ENCODE data around the gene RAB11FIP3.

RAB11FIP3 gene

GRCh38 chr16:430904-431303 is 5.5 kb downstream of the RAB11FIP3 start:
- Histone ChIP-seq H3K14ac (ENCODE audit: low read length in 2 of 2) (no peak overlapping the region), H3K4me3 (ENCODE audit: insufficient read depth in 1 of 2, low read depth in 1 of 2, low read length in 2 of 2) (no peak overlapping the region), H3K18ac (ENCODE audit: low read depth in 1 of 2, low read length in 2 of 2) (no peak overlapping the region)

GRCh38 chr16:440627-441026 is 15.2 kb downstream of the RAB11FIP3 start:
- Histone ChIP-seq H3K23ac (ENCODE audit: low read length in 2 of 2) (no peak overlapping the region), H4K91ac (ENCODE audit: low read length) (no peak overlapping the region), H3K4me2 (ENCODE audit: low read length, poor library complexity, severe bottlenecking) (no peak overlapping the region), H4K8ac (ENCODE audit: low read length) (no peak overlapping the region), H3K14ac (ENCODE audit: low read length in 2 of 2) (no peak overlapping the region), H3K4me3 (ENCODE audit: insufficient read depth in 1 of 2, low read depth in 1 of 2, low read length in 2 of 2) (no peak overlapping the region), H3K9me3 (ENCODE audit: control insufficient read depth, low read length) (no peaks in the 10 kb centered on the region), H2BK5ac (ENCODE audit: low read depth, low read length, poor library complexity, severe bottlenecking) (no peak overlapping the region), H2AFZ (ENCODE audit: low read depth, low read length) (no peak overlapping the region), H3K36me3 (ENCODE audit: control insufficient read depth in 1 of 2, insufficient read depth in 2 of 2, low read depth in 1 of 2, low read length in 2 of 2) (peaks cover 4 to 5% of the 10 kb centered on the region in 2 experiments), H2BK15ac (ENCODE audit: low read depth, poor library complexity, severe bottlenecking) (no peak overlapping the region), H2BK12ac (ENCODE audit: low read length in 2 of 2) (no peak overlapping the region), H2AK5ac (ENCODE audit: low read length, severe bottlenecking) (no peak overlapping the region), H3K27ac (ENCODE audit: low read length, poor library complexity, severe bottlenecking) (no peak overlapping the region), H2BK120ac (ENCODE audit: low read depth, low read length) (no peak overlapping the region), H3K9ac (ENCODE audit: low read length) (no peak overlapping the region), H3K18ac (ENCODE audit: low read depth in 1 of 2, low read length in 2 of 2) (no peak overlapping the region), H3K27me3 (ENCODE audit: control insufficient read depth in 1 of 2, insufficient read depth in 1 of 2, low read length in 2 of 2) (no peaks in the 10 kb centered on the region), H3K4ac (ENCODE audit: low read depth in 1 of 2, low read length in 2 of 2) (no peak overlapping the region), H3K79me1 (replicated peaks; ENCODE audit: low read length, poor library complexity, severe bottlenecking) (peaks cover 48% of the 10 kb centered on the region), H3K4me1 (ENCODE audit: control insufficient read depth, insufficient read depth, low read depth, low read length) (peaks cover 4% of the 10 kb centered on the region)
- no peak for DNase-seq
- 96% methylated on average over 6 of the region's 6 CpGs for WGBS

More at GRCh38 chr16:430904-431303, 5.5 kb downstream of the RAB11FIP3 start:
- Histone ChIP-seq H2AK5ac (ENCODE audit: low read length, severe bottlenecking) (no peak overlapping the region), H2BK12ac (ENCODE audit: low read length in 2 of 2) (no peak overlapping the region), H3K9ac (ENCODE audit: low read length) (no peak overlapping the region), H3K79me1 (replicated peaks; ENCODE audit: low read length, poor library complexity, severe bottlenecking) (peaks cover 34% of the 10 kb centered on the region), H4K91ac (ENCODE audit: low read length) (no peak overlapping the region), H3K4me2 (ENCODE audit: low read length, poor library complexity, severe bottlenecking) (no peak overlapping the region), H3K27ac (ENCODE audit: low read length, poor library complexity, severe bottlenecking) (no peak overlapping the region), H2AFZ (ENCODE audit: low read depth, low read length) (no peak overlapping the region), H2BK5ac (ENCODE audit: low read depth, low read length, poor library complexity, severe bottlenecking) (no peak overlapping the region), H3K27me3 (ENCODE audit: control insufficient read depth in 1 of 2, insufficient read depth in 1 of 2, low read length in 2 of 2) (no peaks in the 10 kb centered on the region), H3K4me1 (ENCODE audit: control insufficient read depth, insufficient read depth, low read depth, low read length) (peaks cover 16% of the 10 kb centered on the region), H3K23ac (ENCODE audit: low read length in 2 of 2) (no peak overlapping the region), H3K9me3 (ENCODE audit: control insufficient read depth, low read length) (no peaks in the 10 kb centered on the region), H3K4ac (ENCODE audit: low read depth in 1 of 2, low read length in 2 of 2) (no peak overlapping the region), H2BK15ac (ENCODE audit: low read depth, poor library complexity, severe bottlenecking) (no peak overlapping the region), H4K8ac (ENCODE audit: low read length) (no peak overlapping the region), H2BK120ac (ENCODE audit: low read depth, low read length) (no peak overlapping the region), H3K36me3 (ENCODE audit: control insufficient read depth in 1 of 2, insufficient read depth in 2 of 2, low read depth in 1 of 2, low read length in 2 of 2) (peaks cover 3 to 9% of the 10 kb centered on the region in 2 experiments)
- DNase-seq: no peak
- 99% methylated on average over 7 of the region's 7 CpGs for WGBS

DNA sequence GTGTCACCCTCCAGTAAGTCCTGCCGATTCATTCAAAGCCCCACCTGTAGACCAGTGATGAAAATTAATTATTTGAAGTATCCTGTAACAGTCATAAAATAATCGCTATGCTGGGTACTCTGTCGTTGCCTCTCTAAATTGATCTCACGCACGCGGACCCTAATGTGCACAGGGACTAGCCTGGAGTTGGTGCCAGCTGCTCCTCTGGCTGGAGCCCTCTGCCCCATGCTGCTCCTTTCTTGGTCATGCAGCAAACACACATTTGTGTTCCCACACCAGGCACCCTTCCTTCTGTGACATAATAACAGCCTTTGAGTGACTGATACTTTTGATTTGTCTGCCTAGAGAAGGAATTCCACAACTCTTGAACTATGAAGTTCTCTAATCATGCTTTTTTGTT is 16.0 kb downstream of the RAB11FIP3 start:
- no peak overlapping the region for H2AK5ac ChIP-seq (ENCODE audit: low read length, severe bottlenecking)
- no peak overlapping the region for H4K91ac ChIP-seq (ENCODE audit: low read length)
- no peak overlapping the region for H3K14ac ChIP-seq (ENCODE audit: low read length in 2 of 2)
- H4K8ac ChIP-seq (ENCODE audit: low read length): no peak overlapping the region
- DNase-seq: no peak
- over 99% methylated on average over 5 of the region's 6 CpGs for WGBS
- peaks cover 4% of the 10 kb centered on the region for H3K4me1 ChIP-seq (ENCODE audit: control insufficient read depth, insufficient read depth, low read depth, low read length)
- no peak overlapping the region for H3K4me2 ChIP-seq (ENCODE audit: low read length, poor library complexity, severe bottlenecking)
- H2BK12ac ChIP-seq (ENCODE audit: low read length in 2 of 2): no peak overlapping the region
- H3K9me3 ChIP-seq (ENCODE audit: control insufficient read depth, low read length): no peaks in the 10 kb centered on the region
- H3K4ac ChIP-seq (ENCODE audit: low read depth in 1 of 2, low read length in 2 of 2): no peak overlapping the region
- no peak overlapping the region for H3K4me3 ChIP-seq (ENCODE audit: insufficient read depth in 1 of 2, low read depth in 1 of 2, low read length in 2 of 2)
- no peak overlapping the region for H3K18ac ChIP-seq (ENCODE audit: low read depth in 1 of 2, low read length in 2 of 2)
- H3K36me3 ChIP-seq (ENCODE audit: control insufficient read depth in 1 of 2, insufficient read depth in 2 of 2, low read depth in 1 of 2, low read length in 2 of 2): peaks cover 4% of the 10 kb centered on the region in 2 experiments
- H2BK120ac ChIP-seq (ENCODE audit: low read depth, low read length): no peak overlapping the region
- H2BK15ac ChIP-seq (ENCODE audit: low read depth, poor library complexity, severe bottlenecking): no peak overlapping the region
- no peak overlapping the region for H2AFZ ChIP-seq (ENCODE audit: low read depth, low read length)
- no peaks in the 10 kb centered on the region for H3K27me3 ChIP-seq (ENCODE audit: control insufficient read depth in 1 of 2, insufficient read depth in 1 of 2, low read length in 2 of 2)
- H2BK5ac ChIP-seq (ENCODE audit: low read depth, low read length, poor library complexity, severe bottlenecking): no peak overlapping the region
- no peak overlapping the region for H3K23ac ChIP-seq (ENCODE audit: low read length in 2 of 2)
- no peak overlapping the region for H3K27ac ChIP-seq (ENCODE audit: low read length, poor library complexity, severe bottlenecking)
- peaks cover 48% of the 10 kb centered on the region for H3K79me1 ChIP-seq (replicated peaks; ENCODE audit: low read length, poor library complexity, severe bottlenecking)
- H3K9ac ChIP-seq (ENCODE audit: low read length): no peak overlapping the region

- Histone ChIP-seq H3K18ac (ENCODE audit: low read depth in 1 of 2, low read length in 2 of 2) (no peak overlapping the region), H3K27ac (ENCODE audit: low read length, poor library complexity, severe bottlenecking) (no peak overlapping the region), H2BK15ac (ENCODE audit: low read depth, poor library complexity, severe bottlenecking) (no peak overlapping the region), H3K27me3 (ENCODE audit: control insufficient read depth in 1 of 2, insufficient read depth in 1 of 2, low read length in 2 of 2) (no peaks in the 10 kb centered on the region), H2BK5ac (ENCODE audit: low read depth, low read length, poor library complexity, severe bottlenecking) (no peak overlapping the region), H3K4me1 (ENCODE audit: control insufficient read depth, insufficient read depth, low read depth, low read length) (peaks cover 4% of the 10 kb centered on the region), H2BK120ac (ENCODE audit: low read depth, low read length) (no peak overlapping the region), H3K14ac (ENCODE audit: low read length in 2 of 2) (no peak overlapping the region), H3K4me3 (ENCODE audit: insufficient read depth in 1 of 2, low read depth in 1 of 2, low read length in 2 of 2) (no peak overlapping the region), H4K91ac (ENCODE audit: low read length) (no peak overlapping the region), H3K79me1 (replicated peaks; ENCODE audit: low read length, poor library complexity, severe bottlenecking) (peaks cover 49% of the 10 kb centered on the region), H3K23ac (ENCODE audit: low read length in 2 of 2) (no peak overlapping the region), H2BK12ac (ENCODE audit: low read length in 2 of 2) (no peak overlapping the region), H3K4me2 (ENCODE audit: low read length, poor library complexity, severe bottlenecking) (no peak overlapping the region), H3K4ac (ENCODE audit: low read depth in 1 of 2, low read length in 2 of 2) (no peak overlapping the region), H4K8ac (ENCODE audit: low read length) (no peak overlapping the region), H3K36me3 (ENCODE audit: control insufficient read depth in 1 of 2, insufficient read depth in 2 of 2, low read depth in 1 of 2, low read length in 2 of 2) (peaks cover 2 to 4% of the 10 kb centered on the region in 2 experiments), H3K9ac (ENCODE audit: low read length) (no peak overlapping the region), H2AK5ac (ENCODE audit: low read length, severe bottlenecking) (no peak overlapping the region), H2AFZ (ENCODE audit: low read depth, low read length) (no peak overlapping the region), H3K9me3 (ENCODE audit: control insufficient read depth, low read length) (no peaks in the 10 kb centered on the region)
- 94% methylated on average over 4 of the region's 6 CpGs for WGBS
- no peak for DNase-seq
Observed at GRCh38 chr16:442976-443375, 17.5 kb downstream of the RAB11FIP3 start.

Measured in mesenchymal stem cell (in vitro differentiated cells and primary cell).